H9 (cell line): Measurements from ENCODE around the gene ANKRD40. TPM values are rescaled to one million over a fixed set of nuclear protein-coding genes. Genes with fewer than 3 reads are reported as not detected.
A peak's percentile ranks its signal among the peaks of the same experiment; 100 is the strongest.

Experiments used
- DNase-seq: peaks from one replicate; pipeline ENCODE4 v3.0.0-alpha.2; 2017
- H2AFZ ChIP-seq: one replicate; pipeline ENCODE4 v1.6.1; 2013; ENCODE audit warnings: mild to moderate bottlenecking, low read length, control low read depth, moderate library complexity
- H2AK5ac ChIP-seq: 2 replicates; pipeline ENCODE4 v1.6.1; 2013; ENCODE audit warnings: low read length, control low read depth, mixed read lengths; ENCODE audit not compliant: insufficient read length
- H2BK120ac ChIP-seq: one replicate; pipeline ENCODE4 v1.6.1; 2013; ENCODE audit warnings: low read depth, mild to moderate bottlenecking, low read length, control low read depth, inconsistent platforms; ENCODE audit not compliant: poor library complexity, severe bottlenecking
- H2BK12ac ChIP-seq: 2 replicates; pipeline ENCODE4 v1.6.1; 2013; ENCODE audit warnings: low read length, control low read depth, mixed read lengths, low read depth; ENCODE audit not compliant: insufficient read length
- H2BK15ac ChIP-seq: 2 replicates; pipeline ENCODE4 v1.6.1; 2013; ENCODE audit warnings: low read depth, low read length, control low read depth
- H2BK20ac ChIP-seq: one replicate; pipeline ENCODE4 v1.6.1; 2013; ENCODE audit warnings: low read depth, mild to moderate bottlenecking, low read length, control low read depth, inconsistent platforms; ENCODE audit not compliant: poor library complexity, severe bottlenecking
- H2BK5ac ChIP-seq: 2 replicates; pipeline ENCODE4 v1.6.1; 2013; ENCODE audit warnings: low read length, control low read depth, mixed read lengths; ENCODE audit not compliant: insufficient read length
- H3K14ac ChIP-seq: 2 replicates; pipeline ENCODE4 v1.6.1; 2013; ENCODE audit warnings: low read length, control low read depth; ENCODE audit not compliant: insufficient read depth
- H3K18ac ChIP-seq: 2 replicates; pipeline ENCODE4 v1.6.1; 2013; ENCODE audit warnings: low read depth, mild to moderate bottlenecking, mixed read lengths, low read length, control low read depth; ENCODE audit not compliant: insufficient read length
- H3K23ac ChIP-seq: 2 replicates; pipeline ENCODE4 v1.6.1; 2013; ENCODE audit warnings: low read length, control low read depth, mixed read lengths, low read depth; ENCODE audit not compliant: insufficient read length
- H3K23me2 ChIP-seq: 2 replicates; pipeline ENCODE4 v1.6.1; 2013; ENCODE audit warnings: low read depth, mild to moderate bottlenecking, mixed read lengths, low read length, control low read depth; ENCODE audit not compliant: insufficient read length, poor library complexity, severe bottlenecking
- H3K27ac ChIP-seq: 2 replicates; pipeline ENCODE4 v1.5.1; 2013; ENCODE audit warnings: low read length, control low read depth, mixed read lengths, low read depth; ENCODE audit not compliant: insufficient read length
- H3K27me3 ChIP-seq: 2 replicates; pipeline ENCODE4 v1.6.1; 2013; ENCODE audit warnings: low read length, control low read depth, inconsistent platforms; ENCODE audit not compliant: insufficient read depth
- H3K4ac ChIP-seq: 2 replicates; pipeline ENCODE4 v1.6.1; 2013; ENCODE audit warnings: low read depth, mild to moderate bottlenecking, control low read depth, inconsistent platforms, low read length, moderate library complexity
- H3K4me1 ChIP-seq: 2 replicates; pipeline ENCODE4 v1.6.1; 2013; ENCODE audit warnings: low read length, control low read depth, inconsistent platforms; ENCODE audit not compliant: insufficient read depth
- H3K4me2 ChIP-seq: 2 replicates; pipeline ENCODE4 v1.6.1; 2013; ENCODE audit warnings: low read length, control low read depth, mixed read lengths; ENCODE audit not compliant: insufficient read length, insufficient read depth
- H3K56ac ChIP-seq: 2 replicates; pipeline ENCODE4 v1.6.1; 2013; ENCODE audit warnings: low read depth, mild to moderate bottlenecking, mixed read lengths, low read length, control low read depth; ENCODE audit not compliant: insufficient read length
- H3K79me1 ChIP-seq: 2 replicates; pipeline ENCODE4 v1.6.1; 2013; ENCODE audit warnings: low read depth, mild to moderate bottlenecking, moderate library complexity, low read length, control low read depth, inconsistent platforms; ENCODE audit not compliant: insufficient read depth, poor library complexity, severe bottlenecking
- H3K79me2 ChIP-seq: 2 replicates; pipeline ENCODE4 v1.6.1; 2013; ENCODE audit warnings: low read length, control low read depth, inconsistent platforms; ENCODE audit not compliant: insufficient read depth
- H3K9ac ChIP-seq: 2 replicates; pipeline ENCODE4 v1.6.1; 2013; ENCODE audit warnings: low read length, control low read depth, mixed read lengths; ENCODE audit not compliant: insufficient read length; ENCODE audit errors: extremely low read depth
- H3K9me3 ChIP-seq: one replicate; pipeline ENCODE4 v1.6.1; 2013; ENCODE audit warnings: low read depth, low read length, inconsistent platforms; ENCODE audit not compliant: control insufficient read depth
- H3T11ph ChIP-seq: one replicate; pipeline ENCODE4 v1.6.1; 2013; ENCODE audit warnings: mild to moderate bottlenecking, low read length, control low read depth, inconsistent platforms
- H4K20me1 ChIP-seq: one replicate; pipeline ENCODE4 v1.6.1; 2013; ENCODE audit not compliant: control insufficient read depth, insufficient read length, insufficient read depth
- H4K5ac ChIP-seq: 2 replicates; pipeline ENCODE4 v1.6.1; 2013; ENCODE audit warnings: low read depth, mild to moderate bottlenecking, mixed read lengths, low read length, control low read depth; ENCODE audit not compliant: insufficient read length
- H4K8ac ChIP-seq: replicated peaks from 2 replicates; pipeline ENCODE4 v1.6.1; 2013; ENCODE audit warnings: low read length, control low read depth, mixed read lengths, low read depth; ENCODE audit not compliant: insufficient read length
- H4K91ac ChIP-seq: 2 replicates; pipeline ENCODE4 v1.6.1; 2013; ENCODE audit warnings: low read depth, mild to moderate bottlenecking, moderate library complexity, mixed read lengths, low read length, control low read depth; ENCODE audit not compliant: insufficient read length
- H3K27ac Mint-ChIP-seq, 3 experiments: 2 replicates in 2 of 3; 3 replicates in 1 of 3; pipeline ENCODE4 v1.8.0; 2020 to 2021; ENCODE audit warnings: mixed read lengths in 3 of 3, mild to moderate bottlenecking in 1 of 3, moderate library complexity in 1 of 3
- H3K27me3 Mint-ChIP-seq: 2 replicates; pipeline ENCODE4 v1.8.0; 2021; ENCODE audit warnings: low read depth, mild to moderate bottlenecking, moderate library complexity, mixed read lengths
- H3K36me3 Mint-ChIP-seq, 3 experiments: 2 replicates in 2 of 3; 3 replicates in 1 of 3; pipeline ENCODE4 v1.8.0; 2020 to 2021; ENCODE audit warnings: low read depth in 3 of 3, mixed read lengths in 3 of 3; ENCODE audit not compliant: insufficient read depth in 1 of 3
- H3K4me1 Mint-ChIP-seq, 2 experiments: 2 replicates each; pipeline ENCODE4 v1.8.0; 2020; ENCODE audit warnings: mixed read lengths in 2 of 2
- H3K4me3 Mint-ChIP-seq, 2 experiments: 2 replicates in 1 of 2; 3 replicates in 1 of 2; pipeline ENCODE4 v1.8.0; 2020 to 2021; ENCODE audit warnings: mild to moderate bottlenecking in 2 of 2, mixed read lengths in 2 of 2, moderate library complexity in 1 of 2
- H3K9me3 Mint-ChIP-seq, 2 experiments: 2 replicates in 1 of 2; 3 replicates in 1 of 2; pipeline ENCODE4 v1.8.0; 2020; ENCODE audit warnings: mild to moderate bottlenecking in 2 of 2, mixed read lengths in 2 of 2, moderate library complexity in 1 of 2
- CTCF ChIP-seq: fragments of 200-600 bp; sonication (generic); conservative IDR thresholded peaks from 3 replicates; pipeline ENCODE4 v1.8.0; 2021; ENCODE audit warnings: antibody characterized with exemption, mild to moderate bottlenecking
- WGBS: extraction: QIAGEN DNeasy Blood & Tissue Kit; methylation state at CpG from one replicate; pipeline ENCODE4 v1.1.7; 2013; ENCODE audit warnings: missing lambda C conversion rate, low lambda C conversion rate, mixed read lengths; ENCODE audit not compliant: insufficient read length; ENCODE audit errors: extremely low coverage; 5-methylcytosine and 5-hydroxymethylcytosine counted together
- total RNA-seq: library from RNA; stranded (reverse); gene quantifications from 2 replicates; pipeline ENCODE4 v1.2.1, GENCODE V29; 2021

The ANKRD40 gene
- total RNA-seq, 1 experiment from 2014 or later: 54.3 TPM

GRCh38 chr17:50731575-50732460 is 24.1 kb upstream of the ANKRD40 start:
- Histone ChIP-seq H3K14ac (no peak overlapping the region), H3K27me3 (no peaks in the 10 kb centered on the region), H3K4me1 (no peaks in the 10 kb centered on the region), H2BK15ac (no peak overlapping the region), H3K79me2 (peaks cover 72% of the 10 kb centered on the region), H4K20me1 (no peaks in the 10 kb centered on the region), H3K18ac (no peak overlapping the region), H3K79me1 (peaks cover 14% of the 10 kb centered on the region), H3K4me2 (no peak overlapping the region), H4K5ac (no peak overlapping the region), H2AFZ (no peak overlapping the region), H3K9me3 (no peaks in the 10 kb centered on the region), H2BK5ac (no peak overlapping the region), H3K23me2 (no peaks in the 10 kb centered on the region), H3T11ph (no peak overlapping the region), H3K23ac (no peak overlapping the region), H3K56ac (no peak overlapping the region), H2BK12ac (no peak overlapping the region), H3K4ac (no peak overlapping the region), H4K8ac (no peak overlapping the region), H2BK120ac (no peak overlapping the region), H4K91ac (no peak overlapping the region), H2AK5ac (no peak overlapping the region), H3K9ac (no peak overlapping the region), H2BK20ac (no peak overlapping the region), H3K27ac (no peak overlapping the region)
- no peak for TF ChIP-seq CTCF
- Mint-ChIP-seq H3K36me3 (peaks cover 0 to 16% (median 9%) of the 10 kb centered on the region in 3 experiments; a peak in 6 of 7 replicates), H3K4me1 (peaks cover 11 to 19% of the 10 kb centered on the region in 2 experiments), H3K9me3 (no peaks in the 10 kb centered on the region), H3K4me3 (no peak overlapping the region), H3K27ac (peak overlapping the region in 2 of 3 experiments; percentile 69 to 83; a peak in 4 of 7 replicates), H3K27me3 (no peaks in the 10 kb centered on the region)
- DNase-seq: no peak
- no CpG with 5 or more reads among the region's 7 CpGs for WGBS
